Testis (tissue), 3 donors: ENCODE results near the gene AGBL1. TPM values are rescaled to one million over a fixed set of nuclear protein-coding genes. Genes with fewer than 3 reads are reported as not detected.
"Not testable (repeated sequence)": the region's sequence is repeated elsewhere in the genome, so short reads cannot be mapped to it uniquely, and the experiment has no call there.

Experiments used
- DNase-seq: peaks from one replicate; pipeline ENCODE4 v3.0.0-alpha.2; 2019
- H3K27ac ChIP-seq, 2 donors: fragments of 200-600 bp; sonication (generic); one replicate each; pipeline ENCODE4 v1.5.1; 2019
- H3K27me3 ChIP-seq: fragments of 200-600 bp; sonication (generic); one replicate; pipeline ENCODE4 v1.5.1; 2019
- H3K36me3 ChIP-seq: fragments of 200-600 bp; sonication (generic); one replicate; pipeline ENCODE4 v1.5.1; 2017; ENCODE audit warnings: low read depth; ENCODE audit errors: missing control alignments
- H3K4me1 ChIP-seq: fragments of 200-600 bp; sonication (generic); one replicate; pipeline ENCODE4 v1.5.1; 2019
- H3K4me3 ChIP-seq, 2 donors: fragments of 200-600 bp; sonication (generic); one replicate each; pipeline ENCODE4 v1.5.1; 2017 to 2019
- H3K9me3 ChIP-seq: fragments of 200-600 bp; sonication (generic); one replicate; pipeline ENCODE4 v1.5.1; 2017
- POLR2A ChIP-seq: fragments of 450-650 bp; IDR thresholded peaks from one replicate; pipeline ENCODE4 v1.6.1; 2017; ENCODE audit warnings: antibody characterized with exemption, mild to moderate bottlenecking, moderate library complexity
- WGBS, 2 donors: methylation state at CpG; one replicate each; pipeline ENCODE4 v1.1.5; 2018; 5-methylcytosine and 5-hydroxymethylcytosine counted together
- intact Hi-C: fragments of 100-400 bp; cut with DNase I; formaldehyde crosslinking; loops from one replicate; pipeline ENCODE4 v1.15.1; 2023; ENCODE audit warnings: low total_unique reads
- polyA plus RNA-seq: library from polyadenylated mRNA; stranded (reverse); fragments of 350-450 nt; fragmentation: Illumina TruSeq; extraction: RNeasy Lipid Tissue Mini Kit (QIAGEN cat#74804); gene quantifications from one replicate; pipeline ENCODE4 v1.2.3, GENCODE V29; 2014; ENCODE audit warnings: low read depth, low replicate concordance; ENCODE audit not compliant: insufficient read depth
- total RNA-seq, 2 donors: library from RNA; depleted of rRNA; stranded (reverse); fragments of >200 nt; gene quantifications; one replicate each; pipeline ENCODE4 v1.2.3, GENCODE V29; 2016
- TF ChIP-seq, protein P1 (sequence below), 3 experiments: fragments of 450-650 bp in 2 of 3; fragments of 200-600 bp in 1 of 3; sonication (generic) in 1 of 3; IDR thresholded peaks; one replicate each; pipeline ENCODE4 v1.5.1; 2016 to 2019; ENCODE audit warnings: antibody characterized with exemption in 3 of 3, mild to moderate bottlenecking in 2 of 3, moderate library complexity in 1 of 3

The AGBL1 gene
- total and polyA plus RNA-seq, 3 donors from 2014 or later = 0.37 to 0.94 (median 0.70) TPM

DNA sequence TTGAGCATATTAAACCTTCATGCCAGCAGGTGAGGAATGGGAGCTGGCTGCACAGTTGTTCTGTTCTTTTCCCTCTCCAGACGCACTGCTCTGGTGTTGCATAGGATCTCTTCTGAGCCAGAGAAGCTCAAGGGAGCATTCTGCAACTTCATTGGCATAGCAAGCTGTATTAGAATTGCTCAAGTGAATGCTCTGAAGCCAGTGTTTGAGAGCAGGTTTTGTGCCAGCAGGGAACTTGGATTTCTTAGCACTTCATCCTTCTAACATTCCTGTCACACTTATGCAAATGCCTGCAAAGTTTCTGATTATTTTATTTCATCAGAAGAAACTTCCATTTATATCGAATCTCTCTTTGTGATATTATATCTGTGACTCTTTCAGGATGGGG, 366.6 kb downstream of the AGBL1 start:
- intact Hi-C loops = no loop called here
- no peaks in the 10 kb centered on the region for H3K27me3 ChIP-seq
- WGBS, 2 donors = 74 to 82% methylated on average over 2 of the region's 2 CpGs
- no peak overlapping the region for H3K4me3 ChIP-seq
- no peak for DNase-seq
- H3K4me1 ChIP-seq = no peaks in the 10 kb centered on the region
- H3K36me3 ChIP-seq = no peaks in the 10 kb centered on the region
- H3K27ac ChIP-seq = no peak overlapping the region
- no peak for TF ChIP-seq POLR2A
- TF ChIP-seq, protein P1, sequence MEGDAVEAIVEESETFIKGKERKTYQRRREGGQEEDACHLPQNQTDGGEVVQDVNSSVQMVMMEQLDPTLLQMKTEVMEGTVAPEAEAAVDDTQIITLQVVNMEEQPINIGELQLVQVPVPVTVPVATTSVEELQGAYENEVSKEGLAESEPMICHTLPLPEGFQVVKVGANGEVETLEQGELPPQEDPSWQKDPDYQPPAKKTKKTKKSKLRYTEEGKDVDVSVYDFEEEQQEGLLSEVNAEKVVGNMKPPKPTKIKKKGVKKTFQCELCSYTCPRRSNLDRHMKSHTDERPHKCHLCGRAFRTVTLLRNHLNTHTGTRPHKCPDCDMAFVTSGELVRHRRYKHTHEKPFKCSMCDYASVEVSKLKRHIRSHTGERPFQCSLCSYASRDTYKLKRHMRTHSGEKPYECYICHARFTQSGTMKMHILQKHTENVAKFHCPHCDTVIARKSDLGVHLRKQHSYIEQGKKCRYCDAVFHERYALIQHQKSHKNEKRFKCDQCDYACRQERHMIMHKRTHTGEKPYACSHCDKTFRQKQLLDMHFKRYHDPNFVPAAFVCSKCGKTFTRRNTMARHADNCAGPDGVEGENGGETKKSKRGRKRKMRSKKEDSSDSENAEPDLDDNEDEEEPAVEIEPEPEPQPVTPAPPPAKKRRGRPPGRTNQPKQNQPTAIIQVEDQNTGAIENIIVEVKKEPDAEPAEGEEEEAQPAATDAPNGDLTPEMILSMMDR (IDR thresholded peaks at IDR 0.05) = no peak
- H3K9me3 ChIP-seq = no peaks in the 10 kb centered on the region

DNA sequence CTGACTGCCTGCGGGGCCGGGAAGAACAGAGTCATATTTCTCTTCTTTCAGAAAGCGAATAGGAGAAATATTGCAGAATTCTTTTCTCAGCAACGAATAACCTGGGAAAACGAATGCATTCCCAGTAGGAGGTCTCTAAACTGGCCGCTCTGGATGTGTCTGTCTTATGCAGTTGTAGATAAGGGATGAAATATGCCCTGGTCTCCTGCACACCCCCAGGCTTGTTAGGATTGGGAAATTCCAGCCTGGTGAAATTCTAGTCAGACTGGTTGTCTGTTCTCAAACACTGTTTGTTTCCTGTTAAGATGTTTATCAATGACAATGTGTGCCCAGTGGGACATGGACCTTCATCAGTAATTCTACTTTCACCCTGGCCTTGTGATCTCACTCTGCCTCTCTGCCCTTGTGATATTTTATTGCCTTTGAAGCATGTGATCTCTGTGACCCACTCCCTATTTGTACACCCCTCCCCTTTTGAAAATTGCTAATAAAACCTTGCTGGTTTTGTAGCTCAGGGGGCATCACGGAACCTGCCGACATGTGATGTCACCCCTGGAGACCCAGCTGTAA, 385.9 kb downstream of the AGBL1 start:
- H3K4me1 ChIP-seq, H3K27ac ChIP-seq, DNase-seq, H3K27me3 ChIP-seq, intact Hi-C loops, H3K9me3 ChIP-seq, H3K36me3 ChIP-seq, H3K4me3 ChIP-seq: not testable (repeated sequence)
- 62 to 64% methylated on average over 8 of the region's 8 CpGs for WGBS, 2 donors

DNA sequence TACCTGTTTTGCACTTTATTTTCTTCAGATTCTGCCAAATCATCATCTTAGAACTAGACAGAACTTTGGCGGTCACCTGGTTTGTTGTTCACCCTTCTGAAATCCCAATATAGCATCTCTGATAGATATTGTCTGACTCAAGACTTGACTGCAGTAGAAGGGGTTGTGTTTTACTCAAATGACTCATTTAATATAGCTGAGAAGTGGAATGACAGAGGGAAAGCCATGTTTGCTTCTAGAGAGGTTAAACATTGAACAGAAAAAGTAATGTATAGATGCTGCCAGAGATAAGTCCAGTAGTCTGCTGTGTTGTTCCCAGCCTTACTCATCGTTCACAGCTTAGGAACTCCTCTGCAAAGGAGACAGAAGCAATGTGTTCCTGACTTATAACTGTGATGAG, 402.0 kb downstream of the AGBL1 start:
- Histone ChIP-seq H3K27ac (no peak overlapping the region), H3K27me3 (no peaks in the 10 kb centered on the region), H3K4me1 (no peaks in the 10 kb centered on the region), H3K9me3 (no peaks in the 10 kb centered on the region), H3K4me3 (no peak overlapping the region), H3K36me3 (no peaks in the 10 kb centered on the region)
- no peak for DNase-seq
- intact Hi-C loops = no loop called here
- 78 to 85% methylated on average over 2 of the region's 2 CpGs for WGBS, 2 donors
- TF ChIP-seq POLR2A = no peak
- TF ChIP-seq, protein P1 (IDR thresholded peaks at IDR 0.05) = no peak

DNA sequence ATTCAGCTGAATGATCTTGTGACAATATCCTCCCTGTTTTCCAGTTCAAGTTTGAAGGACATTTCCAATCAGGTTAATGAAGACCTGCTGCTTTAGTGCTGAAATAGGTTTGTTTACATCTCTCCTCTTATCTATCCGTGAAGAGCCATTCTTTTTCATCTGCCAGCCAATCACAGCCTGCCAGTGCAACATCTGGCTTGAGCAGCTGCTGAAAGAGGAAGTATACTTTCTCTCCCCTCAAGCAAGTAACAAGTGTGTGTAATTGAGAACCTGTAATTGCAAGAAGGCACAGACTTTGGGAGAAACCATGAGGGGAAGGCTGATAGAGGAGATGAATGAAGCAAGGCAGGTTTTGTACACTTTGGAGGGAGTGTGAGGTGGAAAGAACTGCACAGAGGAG, 404.3 kb downstream of the AGBL1 start:
- no peak for TF ChIP-seq POLR2A
- TF ChIP-seq, protein P1 (IDR thresholded peaks at IDR 0.05) = no peak
- Histone ChIP-seq H3K27ac (no peak overlapping the region), H3K4me3 (no peak overlapping the region), H3K4me1 (no peaks in the 10 kb centered on the region), H3K27me3 (no peaks in the 10 kb centered on the region), H3K36me3 (no peaks in the 10 kb centered on the region), H3K9me3 (no peaks in the 10 kb centered on the region)
- WGBS, 2 donors = 20 to 22% methylated on average over 1 of the region's 1 CpG
- DNase-seq = no peak
- intact Hi-C loops = no loop called here

DNA sequence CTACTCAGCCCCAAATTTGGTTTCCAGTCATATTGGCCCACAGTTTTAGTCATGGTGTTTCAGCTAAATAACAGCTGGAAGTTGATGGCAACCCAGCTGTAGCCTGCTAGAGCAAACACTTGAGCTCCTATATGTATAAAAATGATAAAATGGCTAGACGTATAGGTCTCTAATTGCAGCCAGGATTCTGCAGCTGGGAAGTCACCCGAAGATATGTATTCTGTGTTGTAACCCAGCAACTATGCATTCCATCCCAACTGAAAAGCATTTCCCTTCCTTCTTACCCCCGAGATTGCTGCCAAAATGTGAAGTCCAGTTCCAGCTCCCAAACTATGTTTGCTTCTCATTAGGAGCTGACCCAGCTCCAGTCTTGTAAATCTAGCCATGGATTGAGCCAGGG, 408.4 kb downstream of the AGBL1 start:
- intact Hi-C loops = no loop called here
- DNase-seq = no peak
- TF ChIP-seq POLR2A = no peak
- TF ChIP-seq, protein P1 (IDR thresholded peaks at IDR 0.05) = no peak
- WGBS, 2 donors = 64% methylated on average over 3 of the region's 3 CpGs
- no peaks in the 10 kb centered on the region for H3K4me1 ChIP-seq
- no peak overlapping the region for H3K4me3 ChIP-seq
- H3K27me3 ChIP-seq = no peaks in the 10 kb centered on the region
- H3K9me3 ChIP-seq = no peaks in the 10 kb centered on the region
- H3K27ac ChIP-seq = no peak overlapping the region
- no peaks in the 10 kb centered on the region for H3K36me3 ChIP-seq
